K562 (cell line): ENCODE results near the gene ADGRA1. TPM values are rescaled to one million over a fixed set of nuclear protein-coding genes. Genes with fewer than 3 reads are reported as not detected.

Source experiments
- ATAC-seq: fragments of 200-7000 bp; cut with Tn5 transposase; 3 replicates; pipeline ENCODE4 v1.9.1; 2020; ENCODE audit warnings: moderate library complexity
- BruUV-seq: library from RNA; stranded (reverse); fragments of 400-500 nt; replicated peaks from 2 replicates; lab custom pipeline; 2021; lab: Mats Ljungman, UMichigan
- CTCF ChIA-PET: fragments of 300-600 bp; formaldehyde crosslinking; extraction: SDS; loops from one replicate; lab custom pipeline; 2021; ENCODE audit warnings: low intra/inter-chr PET ratio; lab: Yijun Ruan, JAX
- POLR2A ChIA-PET: fragments of 300-600, 350-650 bp; sonication (Branson Sonifier 250); formaldehyde crosslinking; extraction: SDS; loops from one replicate; lab custom pipeline; 2021; ENCODE audit warnings: antibody characterized with exemption, inconsistent platforms; lab: Yijun Ruan, JAX
- DNase-seq, 4 experiments: peaks; one replicate each; pipeline versions ENCODE4 v3.0.0 to v3.0.0-alpha.2; 2011 to 2018; ENCODE audit warnings: low spot score in 3 of 4, mixed read lengths in 3 of 4; ENCODE audit errors: extremely low read depth in 1 of 4
- FAIRE-seq: peaks from 2 replicates; lab custom pipeline; 2011; peaks lifted over from hg19 to GRCh38; lab: Jason Lieb, UNC
- H2AFZ ChIP-seq: 2 replicates; pipeline ENCODE4 v1.6.0; 2011; ENCODE audit warnings: low read depth, low read length, control low read depth, inconsistent platforms
- H3K27ac ChIP-seq: fragments of 200-600 bp; 3 replicates; pipeline ENCODE4 v1.8.0; 2011; ENCODE audit warnings: low read depth, mild to moderate bottlenecking, control low read depth, inconsistent platforms, low read length, moderate library complexity, mixed read lengths; ENCODE audit errors: extremely low read depth
- H3K27me3 ChIP-seq, 2 experiments: fragments of 300-600 bp in 1 of 2; 2 replicates in 1 of 2; 3 replicates in 1 of 2; pipeline versions ENCODE4 v1.6.0 to v1.8.0; 2011; ENCODE audit warnings: inconsistent platforms in 2 of 2, low read length in 2 of 2, mild to moderate bottlenecking in 1 of 2, mixed read lengths in 1 of 2, moderate library complexity in 1 of 2; ENCODE audit not compliant: control insufficient read depth in 2 of 2, insufficient read depth in 2 of 2
- H3K36me3 ChIP-seq: fragments of 300-600 bp; 3 replicates; pipeline ENCODE4 v1.8.0; 2011; ENCODE audit warnings: mild to moderate bottlenecking, low read length, inconsistent platforms; ENCODE audit not compliant: control insufficient read depth, insufficient read depth
- H3K4me1 ChIP-seq, 2 experiments: fragments of 200-600 bp in 1 of 2; replicated peaks in 1 of 2; 2 replicates in 1 of 2; 3 replicates in 1 of 2; pipeline versions ENCODE4 v1.5.1 to v1.8.0; 2011; ENCODE audit warnings: inconsistent platforms in 2 of 2, low read length in 2 of 2, mild to moderate bottlenecking in 1 of 2, mixed read lengths in 1 of 2, moderate library complexity in 1 of 2; ENCODE audit not compliant: control insufficient read depth in 2 of 2, insufficient read depth in 2 of 2
- H3K4me2 ChIP-seq: 2 replicates; pipeline ENCODE4 v1.6.1; 2011; ENCODE audit warnings: low read length, control low read depth, inconsistent platforms, mixed read lengths; ENCODE audit not compliant: insufficient read depth
- H3K4me3 ChIP-seq: fragments of 200-600 bp; sonication (generic), shearing (Covaris generic); 2 replicates; pipeline ENCODE4 v1.5.1; 2016; ENCODE audit warnings: control low read depth, inconsistent platforms
- H3K79me2 ChIP-seq: fragments of 200-600 bp; 3 replicates; pipeline ENCODE4 v1.8.0; 2011; ENCODE audit warnings: low read length, inconsistent platforms; ENCODE audit not compliant: control insufficient read depth, insufficient read depth
- H3K9ac ChIP-seq, 2 experiments: 2 replicates each; pipeline versions ENCODE4 v1.6.0 to v1.6.1; 2011; ENCODE audit warnings: low read depth in 2 of 2, low read length in 2 of 2, control low read depth in 1 of 2, inconsistent platforms in 1 of 2, mild to moderate bottlenecking in 1 of 2, mixed read lengths in 1 of 2; ENCODE audit not compliant: insufficient read depth in 1 of 2
- H3K9me1 ChIP-seq: one replicate; pipeline ENCODE4 v1.6.0; 2011; ENCODE audit warnings: inconsistent platforms, mild to moderate bottlenecking, low read length, moderate library complexity; ENCODE audit not compliant: control insufficient read depth, insufficient read depth
- H3K9me3 ChIP-seq: replicated peaks from 2 replicates; pipeline ENCODE4 v1.5.1; 2011; ENCODE audit warnings: low read depth, low read length, inconsistent platforms; ENCODE audit not compliant: control insufficient read depth, insufficient read depth
- H4K20me1 ChIP-seq: replicated peaks from 2 replicates; pipeline ENCODE4 v1.6.1; 2011; ENCODE audit warnings: low read length, inconsistent platforms, mixed read lengths; ENCODE audit not compliant: control insufficient read depth, insufficient read depth
- CTCF ChIP-seq, 3 experiments: IDR thresholded peaks in 2 of 3; conservative IDR thresholded peaks in 1 of 3; 2 replicates each; pipeline ENCODE4 v1.5.1; 2011 to 2012; ENCODE audit warnings: low read length in 3 of 3, mild to moderate bottlenecking in 3 of 3, control low read depth in 2 of 3, improper control_type of control experiment in 1 of 3, inconsistent platforms in 1 of 3, low read depth in 1 of 3, mixed read lengths in 1 of 3, moderate library complexity in 1 of 3; ENCODE audit not compliant: insufficient read depth in 2 of 3
- MYC ChIP-seq, 2 experiments: fragments of 250-450 bp in 1 of 2; sonication (Bioruptor Pico) in 1 of 2; IDR thresholded peaks; 2 replicates each; pipeline versions ENCODE4 v1.5.1 to v1.6.1; 2012 to 2021; ENCODE audit warnings: low read depth in 2 of 2, borderline replicate concordance in 1 of 2, improper control_type of control experiment in 1 of 2, low read length in 1 of 2, mild to moderate bottlenecking in 1 of 2, moderate library complexity in 1 of 2
- RAD21 ChIP-seq, 2 experiments: fragments of 250-450 bp in 1 of 2; fragments of 450-650 bp in 1 of 2; sonication (Bioruptor Pico) in 1 of 2; formaldehyde crosslinking in 1 of 2; IDR thresholded peaks in 1 of 2; conservative IDR thresholded peaks in 1 of 2; 2 replicates each; pipeline versions ENCODE4 v1.4.0 to v1.8.0; 2020 to 2022; ENCODE audit warnings: mild to moderate bottlenecking in 2 of 2, moderate library complexity in 1 of 2
- RCOR1 ChIP-seq, 2 experiments: IDR thresholded peaks; 2 replicates each; pipeline ENCODE4 v1.6.1; 2012; ENCODE audit warnings: low read depth in 2 of 2, low read length in 2 of 2, borderline replicate concordance in 1 of 2, improper control_type of control experiment in 1 of 2
- STAG1 ChIP-seq: sonication (generic); formaldehyde crosslinking; IDR thresholded peaks from 2 replicates; pipeline ENCODE4 v1.5.0; 2020; ENCODE audit warnings: missing genetic modification reagents, borderline replicate concordance
- XRCC4 ChIP-seq: IDR thresholded peaks from one replicate; pipeline ENCODE4 v1.6.1; 2011; ENCODE audit not compliant: insufficient read depth, insufficient read length; ENCODE audit errors: extremely low read depth
- ZNF133 ChIP-seq: fragments of 250-450 bp; sonication (Bioruptor Pico); IDR thresholded peaks from 2 replicates; pipeline ENCODE4 v1.4.0; 2020; ENCODE audit warnings: mild to moderate bottlenecking
- WGBS: fragments of 100-300 bp; shearing (Covaris generic); methylation state at CpG from one replicate; pipeline ENCODE4 v1.1.6; 2016; ENCODE audit warnings: low coverage, mixed read lengths; ENCODE audit not compliant: insufficient coverage; ENCODE audit errors: missing lambda C conversion rate; 5-methylcytosine and 5-hydroxymethylcytosine counted together
- in situ Hi-C: fragments of 300-500 bp; cut with MboI; formaldehyde crosslinking; loops from 4 replicates; pipeline ENCODE4 v1.15.0; 2018; ENCODE audit warnings: inconsistent platforms, mixed read lengths
- intact Hi-C: fragments of 100-400 bp; cut with micrococcal nuclease; formaldehyde crosslinking; loops from 2 replicates; pipeline ENCODE4 v1.14.2; 2022
- polyA plus RNA-seq, 8 experiments: library from polyadenylated mRNA; depleted of rRNA in 4 of 8; stranded (reverse) in 5 of 8; unstranded in 3 of 8; fragments of >200 nt; fragmentation: Nextera tagmentation in 2 of 8; fragmentation: Illumina TruSeq in 1 of 8; extraction: Ambion mirVana in 2 of 8; extraction: Trizol in 1 of 8; gene quantifications; 2 replicates each; pipeline versions ENCODE4 v1.2.1 to v1.2.3, GENCODE V29; 2011 to 2014; ENCODE audit warnings: inconsistent platforms in 1 of 8, missing spikeins in 1 of 8
- total RNA-seq, 7 experiments: library from RNA; depleted of rRNA in 6 of 7; stranded (reverse); fragments of >200 nt in 6 of 7; fragmentation: Illumina TruSeq in 2 of 7; extraction: Trizol in 2 of 7; gene quantifications; 2 replicates each; pipeline versions ENCODE4 v1.2.1 to v1.2.3, GENCODE V29; 2011 to 2021; ENCODE audit warnings: low replicate concordance in 1 of 7
- TF ChIP-seq, protein P1 (sequence below), 2 experiments: fragments of 450-650 bp; formaldehyde crosslinking in 1 of 2; IDR thresholded peaks; 2 replicates each; pipeline versions ENCODE4 v1.4.0 to v1.6.1; 2014 to 2020; ENCODE audit warnings: mild to moderate bottlenecking in 2 of 2, borderline replicate concordance in 1 of 2, low read depth in 1 of 2

The ADGRA1 gene
- total and polyA plus RNA-seq, 9 of the 15 experiments (the other 6 are each of a cell fraction or from before 2014, with no cell fraction given): not detected

- H3K9me1 ChIP-seq: no peaks in the 10 kb centered on the region
- in situ Hi-C loops: loop anchor here (5.0 to 25.0 kb wide), 2 partner anchors 182 to 462 kb away; partner anchors contain the start of gene CFAP46
- no peak overlapping the region for H2AFZ ChIP-seq
- FAIRE-seq: no peak
- H3K27me3 ChIP-seq: no peaks in the 10 kb centered on the region; a peak in 1 of 5 replicates
- DNase-seq: peak; percentile 42 to 61 (median 49)
- H3K4me2 ChIP-seq: no peak overlapping the region
- intact Hi-C loops: no loop called here
- no peaks in the 10 kb centered on the region for H4K20me1 ChIP-seq
- CTCF ChIA-PET: interaction anchor here (2.1 kb wide), 1 partner anchor 185 kb away, joined by 24 read pairs; no protein-coding TSS in a partner anchor
- H3K36me3 ChIP-seq: no peaks in the 10 kb centered on the region
- peak; percentile 95 for ATAC-seq
- POLR2A ChIA-PET: interaction anchor here (0.7 kb wide), 1 partner anchor 57 kb away, joined by 4 read pairs; no protein-coding TSS in a partner anchor
- no peaks in the 10 kb centered on the region for H3K9me3 ChIP-seq
- no TSS peak for BruUV-seq
- peaks cover 0 to 25% of the 10 kb centered on the region in 2 experiments; a peak in 3 of 5 replicates for H3K4me1 ChIP-seq
- H3K9ac ChIP-seq: no peak overlapping the region
- no peaks in the 10 kb centered on the region for H3K79me2 ChIP-seq
- H3K27ac ChIP-seq: no peak overlapping the region
- H3K4me3 ChIP-seq: no peak overlapping the region
- 10% methylated on average over 21 of the region's 58 CpGs for WGBS
- TF ChIP-seq, protein P1, sequence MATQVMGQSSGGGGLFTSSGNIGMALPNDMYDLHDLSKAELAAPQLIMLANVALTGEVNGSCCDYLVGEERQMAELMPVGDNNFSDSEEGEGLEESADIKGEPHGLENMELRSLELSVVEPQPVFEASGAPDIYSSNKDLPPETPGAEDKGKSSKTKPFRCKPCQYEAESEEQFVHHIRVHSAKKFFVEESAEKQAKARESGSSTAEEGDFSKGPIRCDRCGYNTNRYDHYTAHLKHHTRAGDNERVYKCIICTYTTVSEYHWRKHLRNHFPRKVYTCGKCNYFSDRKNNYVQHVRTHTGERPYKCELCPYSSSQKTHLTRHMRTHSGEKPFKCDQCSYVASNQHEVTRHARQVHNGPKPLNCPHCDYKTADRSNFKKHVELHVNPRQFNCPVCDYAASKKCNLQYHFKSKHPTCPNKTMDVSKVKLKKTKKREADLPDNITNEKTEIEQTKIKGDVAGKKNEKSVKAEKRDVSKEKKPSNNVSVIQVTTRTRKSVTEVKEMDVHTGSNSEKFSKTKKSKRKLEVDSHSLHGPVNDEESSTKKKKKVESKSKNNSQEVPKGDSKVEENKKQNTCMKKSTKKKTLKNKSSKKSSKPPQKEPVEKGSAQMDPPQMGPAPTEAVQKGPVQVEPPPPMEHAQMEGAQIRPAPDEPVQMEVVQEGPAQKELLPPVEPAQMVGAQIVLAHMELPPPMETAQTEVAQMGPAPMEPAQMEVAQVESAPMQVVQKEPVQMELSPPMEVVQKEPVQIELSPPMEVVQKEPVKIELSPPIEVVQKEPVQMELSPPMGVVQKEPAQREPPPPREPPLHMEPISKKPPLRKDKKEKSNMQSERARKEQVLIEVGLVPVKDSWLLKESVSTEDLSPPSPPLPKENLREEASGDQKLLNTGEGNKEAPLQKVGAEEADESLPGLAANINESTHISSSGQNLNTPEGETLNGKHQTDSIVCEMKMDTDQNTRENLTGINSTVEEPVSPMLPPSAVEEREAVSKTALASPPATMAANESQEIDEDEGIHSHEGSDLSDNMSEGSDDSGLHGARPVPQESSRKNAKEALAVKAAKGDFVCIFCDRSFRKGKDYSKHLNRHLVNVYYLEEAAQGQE (IDR thresholded peaks at IDR 0.05; ENCODE audit: borderline replicate concordance): peak; percentile 50; the same call in 1 of the 2 replicates
- TF ChIP-seq, protein P1 (CRISPR knock-in tag; IDR thresholded peaks at IDR 0.05; ENCODE audit: low read depth): no peak
- TF ChIP-seq ZNF133 (CRISPR knock-in tag): no peak
- TF ChIP-seq CTCF (IDR thresholded peaks at IDR 0.05 in 2 of 3, conservative IDR thresholded peaks at IDR 0.05 in 1 of 3; ENCODE audit: insufficient read depth in 2 of 3, low read depth in 1 of 3, low read length in 3 of 3): peak; percentile 44 to 84 (median 66)
- peak; percentile 43 to 60; a peak in 3 of 4 replicates for TF ChIP-seq RAD21 (CRISPR knock-in tag; conservative IDR thresholded peaks at IDR 0.05 in 1 of 2, IDR thresholded peaks at IDR 0.05 in 1 of 2)
- TF ChIP-seq MYC (IDR thresholded peaks at IDR 0.05; ENCODE audit: low read depth, low read length): no peak
- TF ChIP-seq MYC (CRISPR knock-in tag; IDR thresholded peaks at IDR 0.05; ENCODE audit: borderline replicate concordance, low read depth): no peak
- no peak for TF ChIP-seq XRCC4
- peak; percentile 56; the same call in 1 of the 2 replicates for TF ChIP-seq STAG1 (CRISPR knock-in tag)
- no peak for TF ChIP-seq RCOR1 (IDR thresholded peaks at IDR 0.05; ENCODE audit: borderline replicate concordance in 1 of 2, low read depth in 2 of 2, low read length in 2 of 2)
These were observed 36.9 kb downstream of the ADGRA1 start for GRCh38 chr10:133124357-133125211.
